Measurements from ENCODE around the gene RARRES2.

RARRES2 gene

GRCh38 chr7:150361402-150361801, 20.0 kb upstream of the RARRES2 start:
- no peak for DNase-seq

GRCh38 chr7:150360363-150361058, 19.1 kb upstream of the RARRES2 start:
- no peak for DNase-seq

- DNase-seq = no peak
These were observed 18.4 kb upstream of the RARRES2 start for GRCh38 chr7:150359622-150360362.

GRCh38 chr7:150358988-150359621, 17.7 kb upstream of the RARRES2 start:
- DNase-seq = no peak

- no peak for DNase-seq
These were observed 17.0 kb upstream of the RARRES2 start for GRCh38 chr7:150358433-150358832.

- DNase-seq = no peak
These were observed 16.5 kb upstream of the RARRES2 start for GRCh38 chr7:150357771-150358427.

GRCh38 chr7:150357270-150357669, 15.8 kb upstream of the RARRES2 start:
- DNase-seq = peak; percentile 34

- peak; percentile 7 for DNase-seq
These were observed 15.0 kb upstream of the RARRES2 start for GRCh38 chr7:150356265-150356897.

- no peak for DNase-seq
These were observed 14.2 kb upstream of the RARRES2 start for GRCh38 chr7:150355666-150356059.

GRCh38 chr7:150351587-150352194, 10.3 kb upstream of the RARRES2 start:
- no peak for DNase-seq

- DNase-seq = no peak
These were observed 5.5 kb upstream of the RARRES2 start for GRCh38 chr7:150346922-150347321.

GRCh38 chr7:150345012-150345411, 3.6 kb upstream of the RARRES2 start:
- DNase-seq = no peak

- no peak for DNase-seq
These were observed 2.9 kb upstream of the RARRES2 start for GRCh38 chr7:150344299-150344698.

GRCh38 chr7:150343225-150343624, 1.8 kb upstream of the RARRES2 start:
- no peak for DNase-seq

GRCh38 chr7:150342121-150342408, 636 bp upstream of the RARRES2 start:
- no peak for DNase-seq

- no peak for DNase-seq
These were observed 560 bp downstream of the RARRES2 start for GRCh38 chr7:150340875-150341262.

- DNase-seq = no peak
These were observed 1.2 kb downstream of the RARRES2 start for GRCh38 chr7:150340024-150340749.

GRCh38 chr7:150339409-150339809, 2.0 kb downstream of the RARRES2 start:
- DNase-seq = no peak

GRCh38 chr7:150338166-150338829, 3.1 kb downstream of the RARRES2 start:
- no peak for DNase-seq

- DNase-seq = no peak
These were observed 3.8 kb downstream of the RARRES2 start for GRCh38 chr7:150337659-150338081.

- DNase-seq = no peak
These were observed 4.2 kb downstream of the RARRES2 start for GRCh38 chr7:150337179-150337578.

GRCh38 chr7:150336746-150337145, 4.7 kb downstream of the RARRES2 start:
- DNase-seq = no peak
